Panc1 (cell line): ENCODE results near the gene CPLANE1. TPM values are rescaled to one million over a fixed set of nuclear protein-coding genes. Genes with fewer than 3 reads are reported as not detected.

ENCODE experiments used
- ATAC-seq: fragments of 200-7000 bp; cut with Tn5 transposase; 2 replicates; pipeline ENCODE4 v1.9.1; 2020; ENCODE audit warnings: mild to moderate bottlenecking, moderate library complexity
- BruUV-seq: library from RNA; stranded (reverse); fragments of 400-500 nt; replicated peaks from 2 replicates; lab custom pipeline; 2021; lab: Mats Ljungman, UMichigan
- CTCF ChIA-PET: fragments of 300-600 bp; sonication (Branson Sonifier 250); formaldehyde crosslinking; loops from one replicate; lab custom pipeline; 2022; ENCODE audit warnings: antibody characterized with exemption; lab: Charles Lee
- POLR2A ChIA-PET: fragments of 300-600 bp; sonication (Branson Sonifier 250); formaldehyde crosslinking; loops from one replicate; lab custom pipeline; 2022; ENCODE audit warnings: antibody characterized with exemption; lab: Charles Lee
- DNase-seq: peaks from one replicate; pipeline ENCODE4 v3.0.0-alpha.2; 2010; ENCODE audit warnings: low read depth, low spot score
- H3K27ac ChIP-seq: 2 replicates; pipeline ENCODE4 v1.5.1; 2011; ENCODE audit warnings: mild to moderate bottlenecking, low read length, inconsistent platforms
- H3K27me3 ChIP-seq: fragments of 200-500 bp; sonication (Bioruptor generic); 2 replicates; pipeline ENCODE4 v1.6.0; 2014; ENCODE audit warnings: low read length, inconsistent platforms; ENCODE audit not compliant: control insufficient read depth, insufficient read depth
- H3K36me3 ChIP-seq: fragments of 200-500 bp; sonication (Bioruptor generic); 2 replicates; pipeline ENCODE4 v1.5.1; 2014; ENCODE audit warnings: inconsistent platforms, mild to moderate bottlenecking, low read length, moderate library complexity; ENCODE audit not compliant: control insufficient read depth, insufficient read depth
- H3K4me1 ChIP-seq: 2 replicates; pipeline ENCODE4 v1.5.1; 2011; ENCODE audit warnings: inconsistent platforms, mild to moderate bottlenecking, low read length, moderate library complexity; ENCODE audit not compliant: control insufficient read depth, insufficient read depth
- H3K4me3 ChIP-seq, 2 experiments: 2 replicates each; pipeline ENCODE4 v1.5.1; 2011 to 2012; ENCODE audit warnings: low read depth in 2 of 2, low read length in 2 of 2, mild to moderate bottlenecking in 2 of 2, inconsistent platforms in 1 of 2, moderate library complexity in 1 of 2
- H3K9me3 ChIP-seq: fragments of 200-500 bp; sonication (Bioruptor generic); 2 replicates; pipeline ENCODE4 v1.5.1; 2014; ENCODE audit warnings: low read depth, mild to moderate bottlenecking, inconsistent platforms, low read length, moderate library complexity; ENCODE audit not compliant: control insufficient read depth, insufficient read depth
- POLR2AphosphoS5 ChIP-seq: IDR thresholded peaks from 2 replicates; pipeline ENCODE4 v1.6.1; 2012; ENCODE audit warnings: mild to moderate bottlenecking, low read depth, low read length, moderate library complexity
- REST ChIP-seq, 2 experiments: IDR thresholded peaks; 2 replicates each; pipeline ENCODE4 v1.6.1; 2011 to 2012; ENCODE audit warnings: low read depth in 2 of 2, control low read depth in 1 of 2, low read length in 1 of 2, mild to moderate bottlenecking in 1 of 2, moderate library complexity in 1 of 2; ENCODE audit not compliant: insufficient read depth in 1 of 2
- SIN3A ChIP-seq: IDR thresholded peaks from 2 replicates; pipeline ENCODE4 v1.6.1; 2012; ENCODE audit warnings: low read depth, mild to moderate bottlenecking, low read length, moderate library complexity, borderline replicate concordance; ENCODE audit not compliant: insufficient read depth
- TCF7L2 ChIP-seq: IDR thresholded peaks from 2 replicates; pipeline ENCODE4 v1.6.1; 2011; ENCODE audit warnings: mild to moderate bottlenecking, low read depth, low read length, inconsistent platforms
- in situ Hi-C: cut with HindIII; loops from 2 replicates; pipeline ENCODE4 v1.10.0; 2016; ENCODE audit warnings: low sequenced_read_pairs, low pct_unique_long_range_greater_than_20kb
- intact Hi-C: fragments of 100-400 bp; cut with micrococcal nuclease; formaldehyde crosslinking; loops from one replicate; pipeline ENCODE4 v1.10.0; 2022; ENCODE audit not compliant: unreplicated experiment
- total RNA-seq: library from RNA; stranded (reverse); gene quantifications from one replicate; pipeline ENCODE4 v1.2.1, GENCODE V29; 2021; ENCODE audit not compliant: unreplicated experiment
- TF ChIP-seq, protein P1 (sequence below): fragments of 450-650 bp; IDR thresholded peaks from 2 replicates; pipeline ENCODE4 v1.5.1; 2017; ENCODE audit warnings: mild to moderate bottlenecking

The CPLANE1 gene
- total RNA-seq, 1 experiment from 2014 or later: 18.1 TPM

- BruUV-seq: no TSS peak
- in situ Hi-C loops (no loop called here), intact Hi-C loops (no loop called here)
- TF ChIP-seq POLR2AphosphoS5 (no peak), SIN3A (no peak), TCF7L2 (no peak)
- H3K4me1 ChIP-seq: no peaks in the 10 kb centered on the region
- no peaks in the 10 kb centered on the region for H3K27me3 ChIP-seq
- no peaks in the 10 kb centered on the region for H3K9me3 ChIP-seq
- no peak overlapping the region for H3K27ac ChIP-seq
- POLR2A ChIA-PET: no interaction called here
- H3K4me3 ChIP-seq: no peak overlapping the region
- DNase-seq (no peak), ATAC-seq (no peak)
- H3K36me3 ChIP-seq: no peaks in the 10 kb centered on the region
- CTCF ChIA-PET: no interaction called here
Measured at GRCh38 chr5:37255774-37256358, 6.7 kb upstream of the CPLANE1 start.

- in situ Hi-C loops: no loop called here
- POLR2A ChIA-PET: no interaction called here
- intact Hi-C loops: no loop called here
- no peak for TF ChIP-seq POLR2AphosphoS5
- TF ChIP-seq TCF7L2: no peak
- TF ChIP-seq, protein P1, sequence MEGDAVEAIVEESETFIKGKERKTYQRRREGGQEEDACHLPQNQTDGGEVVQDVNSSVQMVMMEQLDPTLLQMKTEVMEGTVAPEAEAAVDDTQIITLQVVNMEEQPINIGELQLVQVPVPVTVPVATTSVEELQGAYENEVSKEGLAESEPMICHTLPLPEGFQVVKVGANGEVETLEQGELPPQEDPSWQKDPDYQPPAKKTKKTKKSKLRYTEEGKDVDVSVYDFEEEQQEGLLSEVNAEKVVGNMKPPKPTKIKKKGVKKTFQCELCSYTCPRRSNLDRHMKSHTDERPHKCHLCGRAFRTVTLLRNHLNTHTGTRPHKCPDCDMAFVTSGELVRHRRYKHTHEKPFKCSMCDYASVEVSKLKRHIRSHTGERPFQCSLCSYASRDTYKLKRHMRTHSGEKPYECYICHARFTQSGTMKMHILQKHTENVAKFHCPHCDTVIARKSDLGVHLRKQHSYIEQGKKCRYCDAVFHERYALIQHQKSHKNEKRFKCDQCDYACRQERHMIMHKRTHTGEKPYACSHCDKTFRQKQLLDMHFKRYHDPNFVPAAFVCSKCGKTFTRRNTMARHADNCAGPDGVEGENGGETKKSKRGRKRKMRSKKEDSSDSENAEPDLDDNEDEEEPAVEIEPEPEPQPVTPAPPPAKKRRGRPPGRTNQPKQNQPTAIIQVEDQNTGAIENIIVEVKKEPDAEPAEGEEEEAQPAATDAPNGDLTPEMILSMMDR: no peak
- no peak for TF ChIP-seq REST (IDR thresholded peaks at IDR 0.05; ENCODE audit: insufficient read depth in 1 of 2, low read depth in 2 of 2, low read length in 1 of 2)
- no peaks in the 10 kb centered on the region for H3K36me3 ChIP-seq
- CTCF ChIA-PET: no interaction called here
- BruUV-seq: no TSS peak
- 0 out of 2 replicates have a peak, but pooled peaks cover 3% of the 10 kb centered on the region for H3K4me1 ChIP-seq
- H3K9me3 ChIP-seq: no peaks in the 10 kb centered on the region
- DNase-seq (no peak), ATAC-seq (no peak)
- H3K27ac ChIP-seq: no peak overlapping the region
- no peaks in the 10 kb centered on the region for H3K27me3 ChIP-seq
- no peak overlapping the region for H3K4me3 ChIP-seq
Measured at GRCh38 chr5:37254581-37254980, 5.4 kb upstream of the CPLANE1 start.

- POLR2A ChIA-PET: no interaction called here
- no peak for DNase-seq
- in situ Hi-C loops (no loop called here), intact Hi-C loops (no loop called here)
- Histone ChIP-seq H3K27me3 (no peaks in the 10 kb centered on the region), H3K4me3 (no peak overlapping the region), H3K27ac (no peak overlapping the region), H3K4me1 (peaks cover 3% of the 10 kb centered on the region; the same call in 1 of the 2 replicates), H3K9me3 (no peaks in the 10 kb centered on the region), H3K36me3 (no peaks in the 10 kb centered on the region)
- TSS peak; percentile 63 for BruUV-seq
- CTCF ChIA-PET: no interaction called here
- no peak for ATAC-seq
- TF ChIP-seq SIN3A (no peak), POLR2AphosphoS5 (no peak), TCF7L2 (no peak), REST (IDR thresholded peaks at IDR 0.05; ENCODE audit: insufficient read depth in 1 of 2, low read depth in 2 of 2, low read length in 1 of 2) (no peak)
- TF ChIP-seq, protein P1: no peak
Measured at GRCh38 chr5:37251665-37252064, 2.5 kb upstream of the CPLANE1 start.
